ENCODE data around the gene OSBPL6.

Gene OSBPL6

GRCh38 chr2:178395941-178396570 lies 201.7 kb downstream of the OSBPL6 start:
- no peak for ATAC-seq
- TF ChIP-seq ESRRG (CRISPR knock-in tag; IDR thresholded peaks at IDR 0.05) (no peak), ZFP3 (CRISPR knock-in tag; IDR thresholded peaks at IDR 0.05) (no peak), ZNF8 (CRISPR knock-in tag; IDR thresholded peaks at IDR 0.05) (no peak), TCF4 (CRISPR knock-in tag; IDR thresholded peaks at IDR 0.05; ENCODE audit: borderline replicate concordance) (no peak), ZC3H10 (CRISPR knock-in tag; IDR thresholded peaks at IDR 0.05) (no peak), TSHZ2 (CRISPR knock-in tag; IDR thresholded peaks at IDR 0.05) (no peak), ZNF70 (CRISPR knock-in tag; IDR thresholded peaks at IDR 0.05) (no peak), ISL1 (CRISPR knock-in tag; IDR thresholded peaks at IDR 0.05) (no peak), SNAI2 (CRISPR knock-in tag; IDR thresholded peaks at IDR 0.05) (no peak), PATZ1 (CRISPR knock-in tag; IDR thresholded peaks at IDR 0.05; ENCODE audit: borderline replicate concordance) (no peak), CREB5 (CRISPR knock-in tag; IDR thresholded peaks at IDR 0.05; ENCODE audit: low read depth) (no peak), CSDC2 (CRISPR knock-in tag; IDR thresholded peaks at IDR 0.05) (no peak), PPARA (CRISPR knock-in tag; IDR thresholded peaks at IDR 0.05; ENCODE audit: borderline replicate concordance) (no peak), TOX (CRISPR knock-in tag; IDR thresholded peaks at IDR 0.05; ENCODE audit: borderline replicate concordance) (no peak), ZFP30 (CRISPR knock-in tag; IDR thresholded peaks at IDR 0.05) (no peak), OSR1 (CRISPR knock-in tag; IDR thresholded peaks at IDR 0.05) (no peak), ZNF565 (CRISPR knock-in tag; conservative IDR thresholded peaks at IDR 0.05; ENCODE audit: low read depth) (no peak), RARB (CRISPR knock-in tag; IDR thresholded peaks at IDR 0.05) (no peak), POU6F1 (CRISPR knock-in tag; IDR thresholded peaks at IDR 0.05; ENCODE audit: borderline replicate concordance, low read depth) (no peak)

- ATAC-seq: peak; percentile 95
- TF ChIP-seq TSHZ2 (CRISPR knock-in tag; IDR thresholded peaks at IDR 0.05) (no peak), PATZ1 (CRISPR knock-in tag; IDR thresholded peaks at IDR 0.05; ENCODE audit: borderline replicate concordance) (no peak), ESRRG (CRISPR knock-in tag; IDR thresholded peaks at IDR 0.05) (no peak), TCF4 (CRISPR knock-in tag; IDR thresholded peaks at IDR 0.05; ENCODE audit: borderline replicate concordance) (no peak), ISL1 (CRISPR knock-in tag; IDR thresholded peaks at IDR 0.05) (no peak), ZNF565 (CRISPR knock-in tag; conservative IDR thresholded peaks at IDR 0.05; ENCODE audit: low read depth) (no peak), OSR1 (CRISPR knock-in tag; IDR thresholded peaks at IDR 0.05) (no peak), ZNF8 (CRISPR knock-in tag; IDR thresholded peaks at IDR 0.05) (no peak), BACH2 (CRISPR knock-in tag; IDR thresholded peaks at IDR 0.05; ENCODE audit: borderline replicate concordance) (no peak), CSRNP3 (CRISPR knock-in tag; IDR thresholded peaks at IDR 0.05) (no peak), ARNTL (CRISPR knock-in tag; IDR thresholded peaks at IDR 0.05; ENCODE audit: borderline replicate concordance, low read depth) (no peak), ZNF70 (CRISPR knock-in tag; IDR thresholded peaks at IDR 0.05) (no peak), POU6F1 (CRISPR knock-in tag; IDR thresholded peaks at IDR 0.05; ENCODE audit: borderline replicate concordance, low read depth) (no peak)
Observed at GRCh38 chr2:178397002-178397605, 202.8 kb downstream of the OSBPL6 start.
